Esophagus squamous epithelium (tissue), 4 donors: ENCODE measurements around the gene RTCB.

Source experiments
- CTCF ChIP-seq, 6 experiments: fragments of 450-650 bp in 4 of 6; fragments of 200-600 bp in 2 of 6; sonication (generic) in 2 of 6; IDR thresholded peaks; one replicate each; pipeline ENCODE4 v1.5.1; 2016 to 2019; ENCODE audit warnings: antibody characterized with exemption in 6 of 6, mild to moderate bottlenecking in 4 of 6, moderate library complexity in 4 of 6
- POLR2A ChIP-seq, 4 donors: fragments of 450-650 bp; IDR thresholded peaks; one replicate each; pipeline ENCODE4 v1.6.1; 2017; ENCODE audit warnings: antibody characterized with exemption in 4 of 4, mild to moderate bottlenecking in 4 of 4, moderate library complexity in 3 of 4

- TF ChIP-seq CTCF (IDR thresholded peaks at IDR 0.05) (no peak), POLR2A (IDR thresholded peaks at IDR 0.05) (no peak)
Measured at GRCh38 chr22:32348031-32348611, 63.9 kb downstream of the RTCB start.
